HFF-Myc (cell line): ENCODE measurements around the gene HEATR5A.

Source experiments
- DNase-seq: peaks from one replicate; pipeline ENCODE4 v3.0.0-alpha.2; 2011; ENCODE audit warnings: low read depth; ENCODE audit errors: extremely low read depth
- H3K4me3 ChIP-seq: replicated peaks from 2 replicates; pipeline ENCODE4 v1.5.1; 2011; ENCODE audit warnings: low read depth, mild to moderate bottlenecking, control low read depth, low read length
- TF ChIP-seq, protein P1 (sequence below): IDR thresholded peaks from 2 replicates; pipeline ENCODE4 v1.5.1; 2012; ENCODE audit warnings: mild to moderate bottlenecking, low read depth, low read length, control low read depth; ENCODE audit errors: missing control alignments

Gene HEATR5A

DNA sequence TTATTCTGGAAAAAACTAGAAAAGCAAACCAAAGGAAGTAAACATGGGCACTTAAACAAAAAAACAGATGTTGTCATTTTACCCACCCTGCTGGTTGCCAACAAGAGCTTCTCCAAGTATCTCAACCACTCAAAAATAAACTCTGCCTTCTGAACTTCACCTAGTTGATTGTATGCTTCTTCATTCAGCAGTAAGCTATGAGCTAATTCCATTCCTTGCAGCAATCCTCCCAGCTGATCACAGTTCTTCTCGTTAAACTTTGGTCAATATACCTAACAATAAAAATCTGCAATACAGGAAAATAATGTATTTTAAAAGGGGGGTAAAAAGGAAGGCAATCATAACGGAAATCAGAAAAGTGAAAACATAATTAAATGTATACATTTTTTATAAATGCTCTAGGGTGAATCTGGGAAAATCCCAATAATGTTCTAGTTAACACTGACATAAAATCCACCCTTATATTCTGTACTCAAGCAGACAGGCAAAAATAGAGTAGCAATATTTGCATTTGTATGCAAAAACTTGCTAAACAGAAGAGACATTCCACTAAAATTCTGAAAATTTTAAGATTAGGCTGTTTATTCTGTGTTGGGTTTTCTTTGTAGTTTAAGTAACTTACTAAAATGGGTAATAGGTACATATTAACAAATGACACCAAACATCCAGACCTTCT, 17.4 kb downstream of the HEATR5A start:
- TF ChIP-seq, protein P1, sequence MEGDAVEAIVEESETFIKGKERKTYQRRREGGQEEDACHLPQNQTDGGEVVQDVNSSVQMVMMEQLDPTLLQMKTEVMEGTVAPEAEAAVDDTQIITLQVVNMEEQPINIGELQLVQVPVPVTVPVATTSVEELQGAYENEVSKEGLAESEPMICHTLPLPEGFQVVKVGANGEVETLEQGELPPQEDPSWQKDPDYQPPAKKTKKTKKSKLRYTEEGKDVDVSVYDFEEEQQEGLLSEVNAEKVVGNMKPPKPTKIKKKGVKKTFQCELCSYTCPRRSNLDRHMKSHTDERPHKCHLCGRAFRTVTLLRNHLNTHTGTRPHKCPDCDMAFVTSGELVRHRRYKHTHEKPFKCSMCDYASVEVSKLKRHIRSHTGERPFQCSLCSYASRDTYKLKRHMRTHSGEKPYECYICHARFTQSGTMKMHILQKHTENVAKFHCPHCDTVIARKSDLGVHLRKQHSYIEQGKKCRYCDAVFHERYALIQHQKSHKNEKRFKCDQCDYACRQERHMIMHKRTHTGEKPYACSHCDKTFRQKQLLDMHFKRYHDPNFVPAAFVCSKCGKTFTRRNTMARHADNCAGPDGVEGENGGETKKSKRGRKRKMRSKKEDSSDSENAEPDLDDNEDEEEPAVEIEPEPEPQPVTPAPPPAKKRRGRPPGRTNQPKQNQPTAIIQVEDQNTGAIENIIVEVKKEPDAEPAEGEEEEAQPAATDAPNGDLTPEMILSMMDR = no peak
- H3K4me3 ChIP-seq = no peak overlapping the region
- no peak for DNase-seq

DNA sequence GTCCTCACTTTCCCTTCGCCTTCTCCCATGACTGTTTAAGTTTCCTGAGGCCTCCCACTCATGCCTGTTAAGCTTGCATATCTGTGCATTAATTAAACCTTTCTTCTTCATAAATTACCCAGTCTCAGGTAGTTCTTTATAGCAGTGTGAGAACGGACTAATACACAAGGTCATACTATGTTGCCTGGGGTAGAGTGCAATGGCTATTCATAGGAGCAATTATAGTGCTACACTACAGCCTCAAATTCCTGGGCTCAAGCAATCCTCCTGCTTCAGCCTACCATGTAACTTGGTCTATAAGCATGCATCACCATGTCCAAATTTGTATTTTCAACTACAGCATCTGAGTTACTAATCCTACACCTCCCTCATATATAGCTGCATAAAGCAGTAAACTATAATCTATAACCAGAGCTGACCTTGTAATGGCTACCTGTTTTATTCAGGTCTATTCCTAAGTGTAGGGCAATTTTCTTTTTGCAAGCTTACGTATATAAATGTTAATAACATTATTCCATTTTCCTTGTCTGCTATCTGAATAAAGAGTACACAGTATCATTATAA, 18.9 kb downstream of the HEATR5A start:
- no peak for DNase-seq
- H3K4me3 ChIP-seq = no peak overlapping the region
- TF ChIP-seq, protein P1 = no peak

DNA sequence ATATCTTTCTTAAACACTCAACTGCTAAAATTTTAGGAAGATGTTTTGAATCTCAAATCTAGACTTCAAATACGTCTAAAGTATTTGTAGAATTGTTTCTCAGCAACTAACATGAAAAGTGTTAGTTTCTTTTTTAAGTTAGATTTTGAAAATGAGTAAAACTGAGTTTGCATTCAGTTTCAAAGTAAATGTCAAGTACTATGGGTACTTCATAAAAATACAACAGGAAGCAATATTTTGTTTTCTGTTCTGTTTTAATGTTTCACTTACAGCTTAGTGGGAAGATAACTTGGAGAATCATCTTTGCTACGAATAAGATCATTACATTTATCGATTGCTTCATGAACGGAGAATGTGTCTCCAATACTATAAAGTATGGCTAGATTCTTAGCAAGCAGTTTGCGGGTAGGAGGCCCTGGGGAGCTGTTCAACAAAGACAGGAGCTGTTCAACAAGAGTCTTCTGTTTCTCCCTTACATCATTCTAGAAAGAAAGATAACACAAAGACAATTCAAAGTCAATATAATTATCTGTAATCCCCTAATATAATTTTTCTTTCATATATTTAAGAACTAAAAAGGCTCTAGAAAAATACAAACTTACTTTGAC, 20.2 kb downstream of the HEATR5A start:
- no peak overlapping the region for H3K4me3 ChIP-seq
- TF ChIP-seq, protein P1 = no peak
- DNase-seq = no peak

DNA sequence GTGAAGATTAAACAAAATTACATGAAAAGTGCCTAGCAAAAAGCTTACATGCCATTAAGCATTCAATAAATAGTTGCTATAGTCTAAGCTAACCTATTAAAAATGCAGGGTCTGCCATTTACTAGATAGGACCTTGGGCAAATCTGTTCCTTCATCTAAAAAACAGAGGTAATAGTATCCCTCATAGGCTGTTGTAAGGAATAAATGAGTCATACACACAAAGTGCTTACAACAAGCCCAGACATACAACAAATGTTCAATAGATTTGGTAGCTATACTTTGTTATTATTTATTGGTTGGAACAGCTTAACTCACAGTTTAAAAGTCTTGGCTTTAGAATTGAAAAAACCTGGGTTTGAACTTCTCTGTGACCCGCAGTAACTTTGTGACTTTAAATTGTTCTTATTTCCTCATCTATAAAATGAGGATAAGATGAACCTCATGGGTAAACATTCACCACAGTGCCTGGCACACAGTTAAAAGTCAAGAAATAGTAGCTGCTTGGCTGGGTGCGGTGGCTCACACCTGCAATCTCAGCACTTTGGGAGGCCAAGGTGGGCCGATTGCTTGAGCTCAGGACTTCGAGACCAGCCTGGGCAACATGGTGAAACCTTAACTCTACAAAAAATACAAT, 24.7 kb downstream of the HEATR5A start:
- H3K4me3 ChIP-seq = no peak overlapping the region
- DNase-seq = no peak
- TF ChIP-seq, protein P1 = no peak

DNA sequence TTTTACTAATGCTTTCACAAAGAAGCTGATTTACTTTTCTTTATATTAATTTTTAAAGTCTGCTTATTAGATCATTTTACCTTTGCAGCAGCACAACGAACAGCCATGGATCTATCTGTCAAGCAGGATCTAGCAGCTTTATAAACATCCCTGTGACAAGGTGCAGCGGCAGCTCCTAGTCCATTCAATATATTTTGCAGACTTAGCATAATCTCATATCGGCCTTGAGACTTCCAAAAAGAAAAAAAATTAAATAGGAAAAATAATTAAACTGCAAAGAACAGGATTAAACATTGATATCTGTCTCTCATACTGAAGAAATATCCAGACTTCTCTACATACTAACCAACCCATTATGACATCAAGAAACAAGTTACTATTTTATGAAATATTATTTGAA, 25.2 kb downstream of the HEATR5A start:
- no peak for DNase-seq
- TF ChIP-seq, protein P1 = no peak
- H3K4me3 ChIP-seq = no peak overlapping the region

DNA sequence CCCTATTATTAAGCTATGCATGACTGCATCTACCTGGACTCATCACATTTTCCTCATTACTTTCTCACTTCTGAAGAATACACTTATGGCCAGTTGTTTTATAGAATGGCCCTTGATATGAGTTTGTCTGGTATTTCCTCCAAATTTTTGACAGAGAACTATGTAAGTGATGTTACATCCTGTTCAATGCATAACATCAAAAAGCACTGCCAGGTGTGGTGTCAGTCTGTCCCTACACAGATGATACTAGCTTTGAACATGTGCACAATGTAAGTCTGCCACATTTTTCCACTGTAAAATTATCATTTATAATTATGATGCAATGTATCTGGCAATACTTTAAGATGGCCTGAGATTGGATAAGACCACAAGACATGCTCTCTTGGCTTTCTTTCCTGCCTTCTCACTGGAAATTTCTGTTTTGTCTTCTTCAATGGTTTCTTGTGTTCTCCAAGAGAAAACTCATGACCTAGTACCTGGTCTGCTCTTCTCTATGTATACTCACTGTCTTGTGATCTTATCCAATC, 28.3 kb downstream of the HEATR5A start:
- DNase-seq = no peak
- TF ChIP-seq, protein P1 = no peak

More for the DNA sequence above, 28.3 kb downstream of the HEATR5A start:
- H3K4me3 ChIP-seq = no peak overlapping the region
